GM18498 (cell line): ENCODE results near the gene ADCY2.

Experiments used
- ATAC-seq: cut with Tn5 transposase; IDR thresholded peaks from one replicate; pipeline ENCODE4 v1.9.1; 2021; ENCODE audit warnings: mild to moderate bottlenecking, moderate library complexity; ENCODE audit not compliant: unreplicated experiment

The ADCY2 gene

DNA sequence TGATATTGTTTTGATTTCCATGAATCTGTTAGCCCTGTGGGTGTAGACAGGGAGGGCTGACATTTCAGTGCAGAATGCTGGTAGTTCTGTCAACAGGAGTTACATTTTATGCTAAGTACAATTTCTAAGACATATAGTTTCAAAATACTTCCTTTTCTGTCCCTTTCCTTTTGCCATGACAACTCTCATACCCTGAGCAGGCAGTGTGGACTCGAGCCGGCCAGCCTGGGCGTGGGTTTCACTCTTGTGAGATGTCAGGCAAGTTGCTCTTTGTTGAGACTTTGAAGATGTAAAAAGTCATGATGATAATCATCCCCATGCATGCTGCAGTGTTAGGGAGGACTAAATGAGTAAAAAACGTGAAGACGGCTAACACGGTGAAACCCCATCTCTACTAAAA is 257.1 kb downstream of the ADCY2 start:
- no peak for ATAC-seq

DNA sequence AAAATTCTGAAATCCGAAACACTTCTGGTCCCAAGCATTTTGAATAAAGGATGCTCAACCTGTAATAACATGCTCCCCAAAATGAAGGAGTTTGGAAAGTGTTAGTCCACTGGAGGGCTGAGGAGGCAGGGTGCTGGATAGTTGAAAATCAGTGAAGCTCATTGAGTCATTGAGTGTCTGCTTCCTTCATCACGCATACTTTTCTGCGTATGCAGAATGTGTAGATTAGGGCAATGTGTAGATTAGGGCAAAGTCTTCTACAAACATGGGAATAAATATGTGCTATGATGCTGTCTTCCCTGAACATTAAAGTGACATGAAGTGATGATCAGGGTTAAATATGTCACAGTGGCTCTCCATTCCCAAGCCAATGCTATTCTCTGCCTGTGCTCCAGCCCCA is 261.2 kb downstream of the ADCY2 start:
- no peak for ATAC-seq

DNA sequence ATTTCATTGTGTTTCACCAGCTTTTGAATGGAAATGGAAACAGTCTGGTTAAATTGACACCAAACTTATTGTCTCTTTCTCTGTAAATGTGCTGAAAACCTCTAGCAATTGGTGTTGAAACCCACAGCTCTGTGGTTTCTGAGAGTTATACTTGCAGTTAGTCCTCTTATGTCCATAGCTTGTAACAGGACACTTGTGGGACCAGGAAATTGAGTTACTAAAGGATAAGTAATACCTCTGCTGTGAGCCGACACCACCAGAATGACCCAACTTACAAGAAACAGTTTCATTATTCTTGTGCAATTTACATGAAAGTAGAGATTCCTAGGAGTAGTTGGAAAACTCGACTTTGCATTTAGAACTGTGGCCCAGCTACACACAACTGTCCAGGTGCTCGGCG is 263.5 kb downstream of the ADCY2 start:
- ATAC-seq = no peak

DNA sequence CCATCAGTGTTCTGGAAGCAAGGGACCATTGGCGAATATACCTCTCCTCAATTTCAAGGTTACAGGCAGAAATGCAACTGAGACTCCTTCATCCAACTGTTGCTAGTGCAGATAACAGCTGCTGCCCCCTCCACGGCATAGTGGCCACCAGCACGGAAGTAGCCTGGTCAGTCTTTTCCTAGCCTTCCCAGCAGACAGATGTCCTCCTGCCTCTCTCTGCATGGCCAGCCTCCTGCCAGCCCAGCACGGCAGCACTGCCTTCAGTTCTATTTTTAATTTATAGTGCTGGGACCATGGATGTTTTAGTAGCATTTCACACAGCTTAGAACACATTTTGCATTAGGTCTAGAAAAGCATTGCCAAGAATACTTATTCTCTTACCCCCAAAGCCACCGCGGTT is 266.4 kb downstream of the ADCY2 start:
- ATAC-seq = no peak

DNA sequence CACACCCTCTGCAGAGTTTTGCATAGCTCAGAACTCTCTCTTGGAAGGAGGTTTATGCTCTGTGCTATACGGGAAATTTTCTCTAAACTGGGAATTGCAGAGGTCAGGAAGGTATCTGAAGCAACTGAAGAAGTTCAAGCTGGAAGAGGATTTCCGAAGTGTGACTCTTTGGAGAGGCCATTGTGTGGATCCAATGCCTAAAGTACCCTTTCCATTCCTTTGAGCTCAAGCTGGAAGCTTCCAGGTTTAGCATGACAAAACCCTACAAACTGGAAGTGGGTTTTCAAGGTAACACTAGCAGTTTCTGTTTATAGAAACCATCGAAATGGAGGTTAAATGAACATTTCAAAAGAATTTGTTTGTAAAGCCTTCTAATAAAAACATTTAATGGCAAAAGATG is 267.9 kb downstream of the ADCY2 start:
- ATAC-seq = no peak

DNA sequence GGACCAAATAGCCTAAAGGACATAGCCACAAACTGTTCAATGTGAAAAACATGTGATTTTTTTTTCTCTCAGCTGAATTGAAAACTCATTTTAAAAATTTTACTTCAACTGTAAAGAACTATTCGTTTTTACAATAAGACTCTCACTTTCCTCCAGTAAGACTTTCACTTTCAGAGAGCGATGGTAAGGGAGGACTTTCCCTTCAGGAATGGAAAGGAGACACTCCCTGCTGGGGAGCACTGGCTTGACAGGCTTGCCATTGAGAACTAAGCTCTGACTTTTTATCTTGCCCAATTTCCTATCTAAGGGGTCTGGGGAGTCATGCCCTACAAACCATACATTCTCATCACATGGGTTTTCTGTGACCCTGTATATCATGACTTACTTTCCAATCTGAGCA is 268.3 kb downstream of the ADCY2 start:
- ATAC-seq = no peak

DNA sequence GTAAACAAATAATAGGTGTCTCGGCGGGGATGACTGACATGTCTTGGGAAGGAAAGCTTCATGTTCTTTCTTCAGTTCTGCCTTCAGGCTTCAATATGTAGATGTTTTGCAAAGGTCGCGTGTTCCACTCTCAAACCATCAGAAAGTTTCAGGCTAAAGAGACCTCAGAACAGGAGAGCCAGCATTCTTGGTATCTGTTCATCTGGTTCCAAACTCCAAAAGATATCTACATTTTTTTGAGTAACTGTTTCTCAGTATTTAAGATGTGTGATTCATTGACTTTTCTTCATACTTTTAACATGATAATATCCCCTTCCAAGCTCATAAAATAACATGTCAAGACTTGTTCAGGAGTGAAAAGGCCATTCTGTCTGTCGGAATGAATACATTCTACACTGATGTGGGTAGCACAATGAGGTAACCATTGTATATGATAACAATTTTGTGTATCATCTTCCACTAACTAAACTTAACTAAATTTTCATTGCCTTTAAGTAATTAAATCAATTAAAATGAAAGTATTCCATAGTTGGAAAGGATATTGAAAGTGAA is 271.4 kb downstream of the ADCY2 start:
- ATAC-seq = no peak

DNA sequence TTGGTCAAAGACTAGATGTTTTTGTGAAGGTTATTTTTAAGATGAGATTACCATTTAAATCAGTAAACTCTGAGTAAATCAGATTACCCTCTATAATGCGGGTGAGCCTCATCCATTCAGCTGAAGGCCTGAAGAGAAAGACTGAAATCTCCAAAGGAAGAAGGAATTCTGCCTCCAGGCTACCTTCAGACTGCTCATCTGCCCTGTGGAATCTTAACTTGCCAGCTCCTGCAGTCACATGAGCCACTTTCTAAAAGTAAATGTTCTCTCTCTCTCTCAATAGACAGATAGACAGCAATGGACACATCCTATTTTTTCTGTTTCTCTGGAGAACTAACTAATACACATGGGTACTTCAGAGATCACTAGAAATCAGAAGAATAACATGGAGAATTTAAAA is 272.2 kb downstream of the ADCY2 start:
- no peak for ATAC-seq

DNA sequence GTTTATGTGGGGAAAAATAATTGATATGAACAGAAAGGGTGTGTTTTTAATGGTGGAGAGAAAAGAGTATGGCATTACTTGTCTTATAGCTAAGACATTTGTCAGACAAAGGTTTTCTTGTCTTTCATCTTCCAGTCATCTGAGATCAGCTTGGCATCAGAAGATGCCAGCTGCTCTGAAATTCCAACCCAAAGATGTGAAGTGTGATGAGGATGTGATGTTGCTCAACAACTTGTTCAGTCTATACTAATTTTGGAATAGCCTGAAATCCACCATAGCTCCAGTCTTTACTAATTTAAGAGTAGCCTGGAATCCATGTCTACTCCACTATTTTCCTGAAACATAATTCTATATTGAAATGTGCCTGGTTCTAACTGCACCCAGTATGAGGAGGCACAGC is 272.7 kb downstream of the ADCY2 start:
- no peak for ATAC-seq

DNA sequence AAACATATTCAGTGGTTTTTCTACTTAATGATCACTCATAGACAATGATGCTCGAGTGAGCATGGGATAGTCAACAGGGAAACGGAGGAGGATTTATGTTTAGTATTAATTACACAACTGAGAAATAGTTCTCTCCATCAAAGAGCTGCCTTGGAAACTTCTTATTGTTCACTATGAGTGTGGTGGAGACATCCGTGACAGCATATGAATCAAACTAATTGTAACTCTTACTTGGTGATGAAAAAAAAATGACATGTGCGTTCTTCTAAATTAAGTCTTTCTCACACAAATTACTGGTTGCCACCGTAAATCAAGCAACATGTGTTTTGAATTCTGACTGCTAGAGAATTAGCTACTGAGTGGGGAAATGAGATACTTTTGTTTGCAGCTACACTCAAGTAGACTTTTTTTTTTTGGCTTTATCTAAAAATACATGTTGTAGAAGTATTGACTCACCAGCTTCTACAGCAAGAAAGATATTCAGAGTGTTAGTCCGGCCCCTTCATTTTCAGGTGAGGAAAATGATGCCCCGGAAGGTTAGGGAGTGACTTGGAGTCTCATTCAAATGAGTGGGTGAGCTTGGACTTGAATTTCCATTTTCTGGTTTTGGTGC is 275.5 kb downstream of the ADCY2 start:
- ATAC-seq = no peak

DNA sequence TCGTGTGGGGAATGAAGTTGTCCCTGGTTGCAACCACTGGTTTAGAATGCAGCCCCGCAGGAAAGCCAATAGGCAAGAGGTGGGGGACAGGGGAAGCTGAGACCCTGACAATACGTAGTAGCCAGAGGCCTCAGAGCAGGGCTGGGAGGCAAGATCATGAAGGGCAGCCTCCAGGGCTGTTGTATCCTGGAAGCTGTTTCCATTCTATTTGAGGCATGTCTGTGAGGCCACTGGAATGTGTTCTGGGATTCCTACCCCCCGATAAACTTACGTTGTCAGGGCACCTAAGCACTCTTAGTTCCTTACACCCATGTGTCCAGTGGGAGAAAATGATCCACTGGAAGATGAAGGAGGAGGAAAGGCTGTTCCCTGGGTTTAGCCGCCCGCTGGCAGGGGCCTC is 277.7 kb downstream of the ADCY2 start:
- ATAC-seq = no peak

DNA sequence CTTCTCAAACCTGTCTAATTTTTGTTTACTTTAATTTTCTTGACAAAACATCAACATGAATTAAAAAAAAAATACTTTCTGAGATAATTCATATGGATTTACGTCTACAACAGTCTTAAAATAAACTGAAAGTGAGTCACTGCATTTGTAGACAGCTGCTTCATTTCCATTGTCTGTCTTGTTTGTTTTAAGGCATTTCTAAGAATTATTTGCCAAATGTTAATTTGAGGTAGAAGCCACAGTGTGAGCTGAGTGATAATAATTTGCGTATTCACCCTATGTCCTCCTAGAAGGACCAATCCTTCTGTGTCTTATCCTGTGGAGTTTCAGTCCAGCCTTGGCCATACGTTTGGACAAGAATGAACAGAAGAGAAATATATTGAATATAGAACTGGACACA is 280.5 kb downstream of the ADCY2 start:
- ATAC-seq = no peak

DNA sequence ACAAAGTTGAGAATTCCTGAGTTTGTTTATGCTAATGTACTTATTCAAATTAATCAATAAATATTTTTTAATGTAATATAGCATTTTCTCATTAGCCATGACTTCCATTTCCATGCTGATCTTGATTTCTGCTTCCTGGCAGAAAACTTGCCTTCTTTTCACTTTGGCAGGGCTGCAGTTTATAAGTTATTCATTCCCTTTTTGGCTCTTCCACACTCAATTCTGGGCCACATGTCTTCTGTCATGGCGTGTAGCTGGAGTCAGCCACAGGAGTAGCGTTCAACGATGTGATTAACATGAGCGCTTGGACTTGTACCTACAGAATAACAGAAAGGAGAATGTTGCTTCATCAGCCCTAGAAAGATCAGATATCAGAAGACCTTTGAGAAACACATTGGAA is 282.1 kb downstream of the ADCY2 start:
- no peak for ATAC-seq

DNA sequence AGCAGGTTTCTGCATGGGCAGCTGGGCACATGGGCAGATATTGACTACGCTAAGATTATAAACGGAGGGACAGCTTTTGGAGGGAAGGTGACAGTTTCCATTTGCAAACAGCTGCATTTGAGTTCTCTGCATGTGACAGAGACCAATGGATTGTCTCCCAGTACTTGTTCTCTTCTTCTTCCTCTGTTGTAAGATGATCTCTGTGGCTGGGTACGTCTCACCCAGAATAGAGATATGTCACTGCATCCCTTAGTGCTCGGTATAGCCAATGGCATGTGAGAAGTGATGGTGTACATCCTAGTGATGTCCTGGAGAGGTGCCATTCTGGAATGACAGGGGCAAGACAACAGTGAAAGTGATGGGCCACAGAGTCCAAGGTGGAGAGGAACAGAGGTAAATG is 283.7 kb downstream of the ADCY2 start:
- ATAC-seq = no peak

DNA sequence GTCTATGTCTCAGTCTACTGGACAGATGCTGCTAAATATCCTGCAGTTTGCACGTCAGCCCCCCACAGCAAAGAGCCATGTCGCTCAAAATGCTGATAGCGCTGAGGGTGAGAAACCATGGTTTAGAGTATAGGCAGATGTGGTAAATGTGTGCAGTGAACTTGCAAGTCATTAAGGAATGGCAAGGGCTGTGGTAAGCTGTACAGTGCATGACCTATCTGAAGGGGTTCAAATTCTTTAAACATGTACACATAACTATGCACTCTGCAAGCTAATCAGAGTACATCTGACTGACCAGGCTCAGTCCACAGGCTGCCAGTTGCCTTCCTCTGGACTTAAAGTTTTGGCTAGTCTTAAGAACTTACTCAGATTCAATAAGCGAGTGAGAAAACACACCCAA is 284.3 kb downstream of the ADCY2 start:
- no peak for ATAC-seq

DNA sequence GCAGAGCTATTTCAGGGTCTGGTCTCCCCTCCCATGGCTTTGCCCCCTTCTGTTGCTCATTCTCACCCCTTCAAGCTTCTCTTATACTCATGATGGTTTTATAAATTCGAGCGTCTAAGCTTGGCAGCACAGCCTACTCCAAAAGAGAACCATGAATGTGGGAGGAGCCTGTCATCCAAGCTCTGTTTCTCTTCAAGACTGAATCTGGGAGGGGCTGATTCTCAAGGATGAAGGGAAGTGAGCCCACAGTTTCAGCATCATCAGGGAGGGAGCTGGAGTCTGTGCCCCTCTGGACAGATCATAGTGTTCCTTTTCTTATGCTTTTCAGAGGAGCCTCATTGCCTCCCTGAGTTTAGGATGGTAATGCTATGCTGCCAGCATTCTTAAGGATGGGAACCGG is 286.4 kb downstream of the ADCY2 start:
- no peak for ATAC-seq

DNA sequence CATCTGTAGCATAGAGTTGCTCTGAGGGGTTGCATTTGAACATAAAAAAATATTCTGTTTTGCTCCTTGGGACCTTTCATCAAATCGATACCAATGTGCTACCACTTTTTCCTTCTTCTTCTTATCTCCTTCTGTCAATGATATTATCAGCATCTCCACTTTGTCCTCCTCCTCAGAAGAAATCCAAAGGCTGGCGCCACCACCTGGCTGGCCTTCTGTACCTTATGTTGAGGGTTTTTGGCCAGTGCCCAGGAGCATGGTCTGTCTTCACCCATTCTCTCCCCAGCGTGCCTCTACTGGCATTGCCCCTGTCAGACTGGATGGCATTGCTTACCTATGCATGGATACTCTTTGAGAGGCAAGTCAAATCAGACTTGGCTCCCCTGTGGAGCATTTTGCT is 287.8 kb downstream of the ADCY2 start:
- no peak for ATAC-seq

DNA sequence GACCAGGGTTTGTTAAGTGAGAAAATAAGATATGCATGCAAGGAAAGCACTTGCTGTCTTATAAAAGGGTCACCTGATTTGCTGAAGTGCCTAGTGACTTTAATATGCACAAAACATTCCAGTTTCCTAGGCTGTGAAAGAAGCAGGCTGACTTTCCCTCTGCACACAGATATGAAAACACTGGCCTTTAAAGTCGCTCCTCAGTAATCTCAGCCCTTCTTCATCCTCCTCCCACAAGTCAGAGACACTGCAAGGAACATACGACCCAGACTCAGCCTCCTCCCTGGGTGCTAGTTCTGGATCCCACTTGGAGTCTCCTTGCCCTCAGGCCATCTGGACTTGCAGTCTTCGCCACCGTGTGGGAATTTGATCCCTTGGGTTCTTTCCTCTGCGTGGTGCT is 288.9 kb downstream of the ADCY2 start:
- no peak for ATAC-seq

DNA sequence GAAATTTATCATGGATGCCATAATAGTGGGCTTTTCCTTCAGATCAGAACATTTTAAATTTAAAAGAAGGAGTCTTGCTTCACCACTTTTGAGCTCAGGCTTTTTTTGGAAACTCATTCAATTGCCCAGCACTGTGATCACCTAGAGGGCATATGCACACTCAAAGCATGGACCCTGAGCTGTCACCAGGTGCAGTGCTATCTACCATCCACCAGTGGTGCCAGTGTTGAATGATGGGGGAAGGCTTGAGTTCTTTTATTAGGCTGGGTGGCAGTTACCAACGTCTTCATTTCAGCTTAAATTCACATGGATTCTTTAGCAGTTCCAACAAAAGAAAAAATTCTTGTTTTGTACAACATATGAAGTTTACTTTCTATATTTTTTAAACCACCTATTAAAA is 290.9 kb downstream of the ADCY2 start:
- no peak for ATAC-seq

DNA sequence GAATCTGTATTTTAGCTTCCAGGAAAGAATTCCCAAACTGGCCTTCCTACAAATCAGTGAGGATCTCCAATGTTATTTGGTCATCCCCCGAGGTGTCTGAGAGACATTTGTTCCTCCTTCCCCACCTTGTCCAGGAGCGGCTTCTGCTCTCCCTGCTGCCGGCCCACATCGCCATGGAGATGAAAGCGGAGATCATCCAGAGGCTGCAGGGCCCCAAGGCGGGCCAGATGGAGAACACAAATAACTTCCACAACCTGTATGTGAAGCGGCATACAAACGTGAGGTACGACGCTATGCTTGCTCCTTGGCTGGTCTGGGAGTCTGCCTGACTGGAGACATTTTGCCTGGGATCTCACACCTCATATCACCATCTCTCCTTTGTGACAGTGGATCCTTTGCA is 294.6 kb downstream of the ADCY2 start:
- ATAC-seq = no peak

DNA sequence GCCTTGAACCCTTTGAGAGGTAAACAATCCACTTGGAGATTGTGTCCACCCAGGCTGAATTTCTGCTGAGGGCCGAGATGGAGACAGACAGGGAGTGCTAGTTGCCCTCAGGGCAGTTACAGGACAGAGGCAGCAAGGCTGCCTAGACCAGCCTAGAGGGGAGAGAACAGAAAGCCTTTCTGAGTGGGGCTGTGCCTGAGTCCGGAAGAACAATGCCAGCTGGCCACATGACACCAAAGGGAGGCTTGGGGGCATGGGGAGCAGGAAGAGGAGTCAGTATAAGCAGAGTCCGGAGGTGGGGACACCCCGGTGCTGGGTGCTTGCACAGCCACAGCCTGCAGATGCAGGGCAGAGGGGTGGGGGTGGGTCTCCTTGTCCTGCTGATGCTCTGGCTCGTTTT is 309.3 kb downstream of the ADCY2 start:
- ATAC-seq = no peak

DNA sequence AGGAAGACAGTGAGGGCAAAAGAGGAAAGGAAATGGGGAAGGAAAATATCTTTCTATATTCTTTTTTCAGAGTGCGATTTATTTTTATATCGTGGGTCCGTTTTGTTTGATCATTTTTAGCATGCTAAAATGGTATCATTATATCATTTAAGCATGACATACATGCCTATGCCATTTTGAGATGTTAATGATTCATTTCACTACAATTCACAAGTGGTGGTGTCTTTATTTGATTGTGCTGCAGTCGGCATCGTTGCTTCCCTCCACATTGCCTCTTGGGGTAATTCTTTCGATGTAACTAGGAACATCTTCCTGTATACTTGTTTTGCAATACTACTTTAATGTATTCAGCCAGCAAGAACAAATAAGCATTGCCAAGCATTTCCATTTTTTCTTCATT is 309.8 kb downstream of the ADCY2 start:
- ATAC-seq = no peak

DNA sequence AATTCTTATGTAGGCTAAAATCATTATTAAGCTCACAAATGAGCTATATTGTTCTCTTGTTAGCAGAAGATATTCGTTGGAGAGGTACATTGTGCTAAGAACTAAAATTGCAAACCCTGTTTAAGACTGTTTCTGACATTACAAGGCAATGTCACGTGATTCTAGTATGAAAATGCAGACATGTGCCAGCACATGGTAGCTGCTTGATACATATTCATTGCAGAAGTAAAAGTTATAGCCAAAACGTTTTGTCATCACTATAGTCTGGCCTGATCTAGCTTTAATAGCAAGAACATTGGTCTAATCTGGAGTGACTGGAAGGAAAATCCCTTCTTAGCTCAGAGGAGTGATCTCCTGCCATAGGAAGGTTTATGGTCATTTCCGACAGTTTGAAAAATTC is 310.3 kb downstream of the ADCY2 start:
- ATAC-seq = no peak
